ENCODE results near the gene PSMB2. TPM values are rescaled to one million over a fixed set of nuclear protein-coding genes. Genes with fewer than 3 reads are reported as not detected.
"Not testable (repeated sequence)": the region's sequence is repeated elsewhere in the genome, so short reads cannot be mapped to it uniquely, and the experiment has no call there.

Gene PSMB2
- total RNA-seq: 34.4 TPM
- polyA plus RNA-seq: 100 to 1,000 TPM in 1 of 4 donors, 10 to 100 TPM in 3; 69.6 to 101 (median 82.0) TPM

GRCh38 chr1:35641233-35641866 lies at the start of gene PSMB2:
TSS of gene PSMB2 (minus strand) at chr1:35641526. CDS start at chr1:35641432, 94 bp downstream.
- H3K36me3 Mint-ChIP-seq: peaks cover 6% of the 10 kb centered on the region
- peak within 1 kb of the TSS; percentile 94 to 100 (median 99) for H3K4me3 Mint-ChIP-seq
- H3K27me3 ChIP-seq (ENCODE audit: control insufficient read depth, insufficient read depth, low read length): peaks cover 22% of the 10 kb centered on the region
- H3K27ac Mint-ChIP-seq: peak within 1 kb of the TSS; percentile 99 to 100 (median 100)
- H3K4me1 Mint-ChIP-seq: peaks cover 25 to 44% (median 34%) of the 10 kb centered on the region in 4 donors
- peak within 1 kb of the TSS; percentile 84 for H3K27ac ChIP-seq (ENCODE audit: insufficient read depth, low read length, poor library complexity, severe bottlenecking)
- peaks cover 26% of the 10 kb centered on the region for H3K27me3 Mint-ChIP-seq
- peak within 1 kb of the TSS; percentile 95 for H3K4me3 ChIP-seq (ENCODE audit: low read depth, low read length)
- ATAC-seq (ENCODE audit: low read depth in 2 of 2) (peak; percentile 89 to 90), DNase-seq (peak; percentile 92 to 98 (median 94))
- H3K9me3 ChIP-seq (ENCODE audit: control insufficient read depth in 2 of 2, low read length in 2 of 2): no peaks in the 10 kb centered on the region
- H3K4me1 ChIP-seq (ENCODE audit: control insufficient read depth, insufficient read depth, low read length, poor library complexity, severe bottlenecking): peaks cover 36% of the 10 kb centered on the region
- H3K9me3 Mint-ChIP-seq: peaks cover 0 to 2% (median 0%) of the 10 kb centered on the region in 7 donors
- H3K36me3 ChIP-seq (ENCODE audit: control insufficient read depth, insufficient read depth, low read length): no peaks in the 10 kb centered on the region

- Mint-ChIP-seq H3K27ac (no peak overlapping the region), H3K4me3 (no peak overlapping the region), H3K4me1 (peaks cover 0 to 2% (median 0%) of the 10 kb centered on the region in 4 donors), H3K9me3 (peaks cover 0 to 2% (median 0%) of the 10 kb centered on the region in 7 donors), H3K27me3 (peaks cover 64% of the 10 kb centered on the region), H3K36me3 (no peaks in the 10 kb centered on the region)
- Histone ChIP-seq H3K27me3 (ENCODE audit: control insufficient read depth, insufficient read depth, low read length) (peaks cover 6% of the 10 kb centered on the region), H3K9me3 (ENCODE audit: control insufficient read depth in 2 of 2, low read length in 2 of 2) (no peaks in the 10 kb centered on the region), H3K27ac (ENCODE audit: insufficient read depth, low read length, poor library complexity, severe bottlenecking) (no peak overlapping the region), H3K4me1 (ENCODE audit: control insufficient read depth, insufficient read depth, low read length, poor library complexity, severe bottlenecking) (no peaks in the 10 kb centered on the region), H3K36me3 (ENCODE audit: control insufficient read depth, insufficient read depth, low read length) (no peaks in the 10 kb centered on the region), H3K4me3 (ENCODE audit: low read depth, low read length) (no peak overlapping the region)
- DNase-seq: no peak
- ATAC-seq (ENCODE audit: low read depth in 2 of 2): no peak
Observed at GRCh38 chr1:35691080-35691479, 49.8 kb upstream of the PSMB2 start.

GRCh38 chr1:35690103-35690502 lies 48.8 kb upstream of the PSMB2 start:
- not testable (repeated sequence) for H3K4me3 Mint-ChIP-seq; H3K36me3 Mint-ChIP-seq; H3K36me3 ChIP-seq (ENCODE audit: control insufficient read depth, insufficient read depth, low read length); ATAC-seq (ENCODE audit: low read depth in 2 of 2); H3K9me3 ChIP-seq (ENCODE audit: control insufficient read depth in 2 of 2, low read length in 2 of 2); DNase-seq; H3K4me3 ChIP-seq (ENCODE audit: low read depth, low read length); H3K4me1 ChIP-seq (ENCODE audit: control insufficient read depth, insufficient read depth, low read length, poor library complexity, severe bottlenecking); H3K27me3 ChIP-seq (ENCODE audit: control insufficient read depth, insufficient read depth, low read length); H3K4me1 Mint-ChIP-seq; H3K9me3 Mint-ChIP-seq; H3K27ac Mint-ChIP-seq; H3K27ac ChIP-seq (ENCODE audit: insufficient read depth, low read length, poor library complexity, severe bottlenecking)
- peaks cover 64% of the 10 kb centered on the region for H3K27me3 Mint-ChIP-seq

- Histone ChIP-seq H3K9me3 (ENCODE audit: control insufficient read depth in 2 of 2, low read length in 2 of 2) (no peaks in the 10 kb centered on the region), H3K36me3 (ENCODE audit: control insufficient read depth, insufficient read depth, low read length) (no peaks in the 10 kb centered on the region), H3K27ac (ENCODE audit: insufficient read depth, low read length, poor library complexity, severe bottlenecking) (no peak overlapping the region), H3K27me3 (ENCODE audit: control insufficient read depth, insufficient read depth, low read length) (peaks cover 3% of the 10 kb centered on the region), H3K4me3 (ENCODE audit: low read depth, low read length) (no peak overlapping the region), H3K4me1 (ENCODE audit: control insufficient read depth, insufficient read depth, low read length, poor library complexity, severe bottlenecking) (no peaks in the 10 kb centered on the region)
- no peak for ATAC-seq (ENCODE audit: low read depth in 2 of 2)
- Mint-ChIP-seq H3K4me1 (peaks cover 0 to 2% (median 0%) of the 10 kb centered on the region in 4 donors), H3K36me3 (no peaks in the 10 kb centered on the region), H3K27me3 (peaks cover 58% of the 10 kb centered on the region), H3K4me3 (no peak overlapping the region), H3K27ac (no peak overlapping the region), H3K9me3 (peaks cover 0 to 5% (median 0%) of the 10 kb centered on the region in 7 donors)
- DNase-seq: no peak
Observed at GRCh38 chr1:35688161-35688560, 46.8 kb upstream of the PSMB2 start.

GRCh38 chr1:35683012-35683411 lies 41.7 kb upstream of the PSMB2 start:
- Histone ChIP-seq H3K27me3 (ENCODE audit: control insufficient read depth, insufficient read depth, low read length) (peaks cover 3% of the 10 kb centered on the region), H3K36me3 (ENCODE audit: control insufficient read depth, insufficient read depth, low read length) (no peaks in the 10 kb centered on the region), H3K9me3 (ENCODE audit: control insufficient read depth in 2 of 2, low read length in 2 of 2) (no peaks in the 10 kb centered on the region), H3K4me3 (ENCODE audit: low read depth, low read length) (no peak overlapping the region), H3K4me1 (ENCODE audit: control insufficient read depth, insufficient read depth, low read length, poor library complexity, severe bottlenecking) (no peaks in the 10 kb centered on the region), H3K27ac (ENCODE audit: insufficient read depth, low read length, poor library complexity, severe bottlenecking) (no peak overlapping the region)
- peak overlapping the region in 1 of 3 donors; percentile 55 for H3K27ac Mint-ChIP-seq
- ATAC-seq (ENCODE audit: low read depth in 2 of 2) (no peak), DNase-seq (no peak)
- H3K4me1 Mint-ChIP-seq: no peaks in the 10 kb centered on the region
- peaks cover 0 to 2% (median 0%) of the 10 kb centered on the region in 7 donors for H3K9me3 Mint-ChIP-seq
- peaks cover 36% of the 10 kb centered on the region for H3K27me3 Mint-ChIP-seq
- no peak overlapping the region for H3K4me3 Mint-ChIP-seq
- no peaks in the 10 kb centered on the region for H3K36me3 Mint-ChIP-seq

- Mint-ChIP-seq H3K9me3 (peaks cover 0 to 2% (median 0%) of the 10 kb centered on the region in 7 donors), H3K4me3 (no peak overlapping the region), H3K27ac (no peak overlapping the region), H3K27me3 (peaks cover 22% of the 10 kb centered on the region), H3K4me1 (no peaks in the 10 kb centered on the region), H3K36me3 (no peaks in the 10 kb centered on the region)
- ATAC-seq (ENCODE audit: low read depth in 2 of 2) (no peak), DNase-seq (no peak)
- Histone ChIP-seq H3K27me3 (ENCODE audit: control insufficient read depth, insufficient read depth, low read length) (peaks cover 2% of the 10 kb centered on the region), H3K9me3 (ENCODE audit: control insufficient read depth in 2 of 2, low read length in 2 of 2) (no peaks in the 10 kb centered on the region), H3K36me3 (ENCODE audit: control insufficient read depth, insufficient read depth, low read length) (no peaks in the 10 kb centered on the region), H3K27ac (ENCODE audit: insufficient read depth, low read length, poor library complexity, severe bottlenecking) (no peak overlapping the region), H3K4me3 (ENCODE audit: low read depth, low read length) (no peak overlapping the region), H3K4me1 (ENCODE audit: control insufficient read depth, insufficient read depth, low read length, poor library complexity, severe bottlenecking) (no peaks in the 10 kb centered on the region)
Observed at GRCh38 chr1:35680271-35680670, 38.9 kb upstream of the PSMB2 start.

- Mint-ChIP-seq H3K4me1 (peaks cover 0 to 3% (median 0%) of the 10 kb centered on the region in 4 donors), H3K36me3 (no peaks in the 10 kb centered on the region), H3K27me3 (peaks cover 7% of the 10 kb centered on the region), H3K27ac (no peak overlapping the region), H3K9me3 (peaks cover 0 to 2% (median 0%) of the 10 kb centered on the region in 7 donors), H3K4me3 (no peak overlapping the region)
- H3K27me3 ChIP-seq (ENCODE audit: control insufficient read depth, insufficient read depth, low read length): peaks cover 1% of the 10 kb centered on the region
- ATAC-seq (ENCODE audit: low read depth in 2 of 2): no peak
- no peak overlapping the region for H3K4me3 ChIP-seq (ENCODE audit: low read depth, low read length)
- H3K27ac ChIP-seq (ENCODE audit: insufficient read depth, low read length, poor library complexity, severe bottlenecking): no peak overlapping the region
- H3K4me1 ChIP-seq (ENCODE audit: control insufficient read depth, insufficient read depth, low read length, poor library complexity, severe bottlenecking): no peaks in the 10 kb centered on the region
- no peaks in the 10 kb centered on the region for H3K9me3 ChIP-seq (ENCODE audit: control insufficient read depth in 2 of 2, low read length in 2 of 2)
- H3K36me3 ChIP-seq (ENCODE audit: control insufficient read depth, insufficient read depth, low read length): no peaks in the 10 kb centered on the region
- no peak for DNase-seq
Observed at GRCh38 chr1:35675773-35676172, 34.4 kb upstream of the PSMB2 start.

- no peak overlapping the region for H3K4me3 ChIP-seq (ENCODE audit: low read depth, low read length)
- DNase-seq: no peak
- Mint-ChIP-seq H3K27ac (no peak overlapping the region), H3K9me3 (peaks cover 0 to 2% (median 0%) of the 10 kb centered on the region in 7 donors), H3K27me3 (peaks cover 17% of the 10 kb centered on the region), H3K4me1 (peaks cover 0 to 3% (median 0%) of the 10 kb centered on the region in 4 donors), H3K36me3 (no peaks in the 10 kb centered on the region), H3K4me3 (no peak overlapping the region)
- no peaks in the 10 kb centered on the region for H3K9me3 ChIP-seq (ENCODE audit: control insufficient read depth in 2 of 2, low read length in 2 of 2)
- no peaks in the 10 kb centered on the region for H3K4me1 ChIP-seq (ENCODE audit: control insufficient read depth, insufficient read depth, low read length, poor library complexity, severe bottlenecking)
- peaks cover 1% of the 10 kb centered on the region for H3K27me3 ChIP-seq (ENCODE audit: control insufficient read depth, insufficient read depth, low read length)
- H3K36me3 ChIP-seq (ENCODE audit: control insufficient read depth, insufficient read depth, low read length): no peaks in the 10 kb centered on the region
- no peak for ATAC-seq (ENCODE audit: low read depth in 2 of 2)
- no peak overlapping the region for H3K27ac ChIP-seq (ENCODE audit: insufficient read depth, low read length, poor library complexity, severe bottlenecking)
Observed at GRCh38 chr1:35674111-35674510, 32.8 kb upstream of the PSMB2 start.
